EH (cell line): Measurements from ENCODE around the gene MAP4K3.
"Not testable (repeated sequence)": the region's sequence is repeated elsewhere in the genome, so short reads cannot be mapped to it uniquely, and the experiment has no call there.

Experiments used
- DNase-seq: peaks from one replicate; pipeline ENCODE4 v3.0.0-alpha.2; 2015; ENCODE audit warnings: low read depth

The MAP4K3 gene

GRCh38 chr2:39408351-39409136 is 28.5 kb downstream of the MAP4K3 start:
- DNase-seq: peak; percentile 58

- no peak for DNase-seq
These were observed 29.4 kb downstream of the MAP4K3 start for GRCh38 chr2:39407516-39408296.

GRCh38 chr2:39405364-39405763 is 31.7 kb downstream of the MAP4K3 start:
- no peak for DNase-seq

GRCh38 chr2:39403311-39403710 is 33.8 kb downstream of the MAP4K3 start:
- peak; percentile 43 for DNase-seq

GRCh38 chr2:39401319-39401718 is 35.8 kb downstream of the MAP4K3 start:
- DNase-seq: no peak

- DNase-seq: peak; percentile 41
These were observed 37.5 kb downstream of the MAP4K3 start for GRCh38 chr2:39399570-39399969.

GRCh38 chr2:39395313-39395712 is 41.8 kb downstream of the MAP4K3 start:
- no peak for DNase-seq

- peak; percentile 38 for DNase-seq
These were observed 42.5 kb downstream of the MAP4K3 start for GRCh38 chr2:39394516-39394961.

GRCh38 chr2:39392672-39393071 is 44.4 kb downstream of the MAP4K3 start:
- no peak for DNase-seq

- DNase-seq: no peak
These were observed 46.9 kb downstream of the MAP4K3 start for GRCh38 chr2:39390216-39390615.

- DNase-seq: no peak
These were observed 51.0 kb downstream of the MAP4K3 start for GRCh38 chr2:39386064-39386463.

GRCh38 chr2:39385172-39385571 is 51.9 kb downstream of the MAP4K3 start:
- no peak for DNase-seq

- not testable (repeated sequence) for DNase-seq
These were observed 53.0 kb downstream of the MAP4K3 start for GRCh38 chr2:39384071-39384470.

- DNase-seq: no peak
These were observed 53.9 kb downstream of the MAP4K3 start for GRCh38 chr2:39383146-39383545.

- no peak for DNase-seq
These were observed 55.4 kb downstream of the MAP4K3 start for GRCh38 chr2:39381653-39382052.

GRCh38 chr2:39380525-39381150 is 56.4 kb downstream of the MAP4K3 start:
- DNase-seq: peak; percentile 45

- DNase-seq: peak; percentile 66
These were observed 57.2 kb downstream of the MAP4K3 start for GRCh38 chr2:39379643-39380524.

GRCh38 chr2:39378968-39379367 is 58.1 kb downstream of the MAP4K3 start:
- no peak for DNase-seq

- DNase-seq: no peak
These were observed 59.7 kb downstream of the MAP4K3 start for GRCh38 chr2:39377226-39377939.

- DNase-seq: no peak
These were observed 61.2 kb downstream of the MAP4K3 start for GRCh38 chr2:39375917-39376316.

- DNase-seq: no peak
These were observed 63.8 kb downstream of the MAP4K3 start for GRCh38 chr2:39373181-39373802.
